NK-92 (cell line): ENCODE measurements around the gene UBE4A.
"Not testable (repeated sequence)": the region's sequence is repeated elsewhere in the genome, so short reads cannot be mapped to it uniquely, and the experiment has no call there.

Source experiments
- DNase-seq: peaks from one replicate; lab custom pipeline; 2025; ENCODE audit not compliant: unreplicated experiment; lab: John Stamatoyannopoulos, UW

The UBE4A gene

GRCh38 chr11:118401151-118401879 is 41.9 kb downstream of the UBE4A start, which contains the start of gene ATP5MG:
Gene ATP5MG (plus strand): TSS chr11:118401606. CDS start chr11:118401666, 60 bp downstream.
- DNase-seq: peak; percentile 83

- DNase-seq: no peak
Observed at GRCh38 chr11:118401880-118402590, 42.6 kb downstream of the UBE4A start.

- DNase-seq: not testable (repeated sequence)
Observed at GRCh38 chr11:118402594-118402993, 43.2 kb downstream of the UBE4A start.

GRCh38 chr11:118406599-118407166 is 47.3 kb downstream of the UBE4A start:
- DNase-seq: no peak

GRCh38 chr11:118410055-118410745 is 50.8 kb downstream of the UBE4A start:
- no peak for DNase-seq

- DNase-seq: no peak
Observed at GRCh38 chr11:118411530-118411929, 52.1 kb downstream of the UBE4A start.

- no peak for DNase-seq
Observed at GRCh38 chr11:118412921-118413320, 53.5 kb downstream of the UBE4A start.

- DNase-seq: no peak
Observed at GRCh38 chr11:118415062-118415738, 55.8 kb downstream of the UBE4A start.

- DNase-seq: no peak
Observed at GRCh38 chr11:118415739-118416068, 56.3 kb downstream of the UBE4A start.

- not testable (repeated sequence) for DNase-seq
Observed at GRCh38 chr11:118416900-118417299, 57.5 kb downstream of the UBE4A start.

GRCh38 chr11:118417801-118418200 is 58.4 kb downstream of the UBE4A start:
- no peak for DNase-seq

- DNase-seq: no peak
Observed at GRCh38 chr11:118418766-118419165, 59.4 kb downstream of the UBE4A start.

GRCh38 chr11:118427707-118428106 is 68.3 kb downstream of the UBE4A start:
- DNase-seq: no peak

- DNase-seq: no peak
Observed at GRCh38 chr11:118430956-118431355, 71.6 kb downstream of the UBE4A start.

- DNase-seq: no peak
Observed at GRCh38 chr11:118434123-118434552, 74.7 kb downstream of the UBE4A start.

GRCh38 chr11:118434553-118435289 is 75.3 kb downstream of the UBE4A start:
- no peak for DNase-seq

- DNase-seq: no peak
Observed at GRCh38 chr11:118435290-118435892, 76.0 kb downstream of the UBE4A start.

- DNase-seq: peak; percentile 36
Observed at GRCh38 chr11:118435893-118436624, 76.7 kb downstream of the UBE4A start, which contains the start of gene KMT2A. Gene KMT2A (plus strand): TSS chr11:118436492. CDS start chr11:118436513, 21 bp downstream.

- DNase-seq: no peak
Observed at GRCh38 chr11:118436639-118437207, 77.3 kb downstream of the UBE4A start.
